Measurements from ENCODE around the gene ATP11A. TPM values are rescaled to one million over a fixed set of nuclear protein-coding genes. Genes with fewer than 3 reads are reported as not detected.
"Not testable (repeated sequence)": the region's sequence is repeated elsewhere in the genome, so short reads cannot be mapped to it uniquely, and the experiment has no call there.

Gene ATP11A
- total RNA-seq, 1 experiment from 2014 or later, result 8.7 TPM

DNA sequence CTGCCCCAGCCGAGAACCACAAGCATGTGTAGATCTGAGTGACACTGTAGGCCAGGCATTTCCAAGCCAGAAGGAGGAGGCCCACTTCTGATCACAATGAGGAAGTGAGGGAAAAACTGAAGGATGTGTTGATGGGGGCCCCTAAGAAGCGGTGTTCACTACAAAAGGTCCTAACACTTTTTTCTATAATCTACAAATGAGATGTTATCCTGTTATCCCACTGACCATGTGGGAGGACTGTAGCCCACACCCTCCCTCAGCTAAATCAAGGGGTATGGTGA is 180.2 kb downstream of the ATP11A start:
- Histone ChIP-seq H3K4me2 (ENCODE audit: low read length) (no peak overlapping the region), H3F3A (ENCODE audit: low read length, unreplicated experiment) (no peaks in the 10 kb centered on the region), H3K79me2 (ENCODE audit: low read length) (no peaks in the 10 kb centered on the region), H3K4me1 (ENCODE audit: insufficient read depth, low read length) (peaks cover 7% of the 10 kb centered on the region; the same call in 1 of the 2 replicates), H3K9me2 (replicated peaks; ENCODE audit: low read length) (no peaks in the 10 kb centered on the region), H3K9ac (ENCODE audit: low read length) (no peak overlapping the region), H3K4me3 (ENCODE audit: low read length) (no peak overlapping the region), H2AFZ (ENCODE audit: low read length) (no peak overlapping the region), H3K27ac (ENCODE audit: low read length) (no peak overlapping the region), H3K36me3 (ENCODE audit: low read depth, low read length) (no peaks in the 10 kb centered on the region), H3K27me3 (ENCODE audit: low read length) (no peaks in the 10 kb centered on the region), H3K9me3 (ENCODE audit: low read length) (no peaks in the 10 kb centered on the region), H4K20me1 (ENCODE audit: low read length) (no peaks in the 10 kb centered on the region)
- no TSS peak for BruUV-seq (replicated peaks)
- intact Hi-C loops (cut with micrococcal nuclease), result no loop called here
- CTCF ChIA-PET, result no interaction called here
- POLR2A ChIA-PET (ENCODE audit: unreplicated experiment), result no interaction called here
- DNase-seq (no peak), ATAC-seq (no peak)
- TF ChIP-seq EZH2 (IDR thresholded peaks at IDR 0.05; ENCODE audit: low read length, unreplicated experiment), result no peak
- no peak for TF ChIP-seq EZH2phosphoT487 (IDR thresholded peaks at IDR 0.05; ENCODE audit: borderline replicate concordance, low read length)
- TF ChIP-seq, protein P1, sequence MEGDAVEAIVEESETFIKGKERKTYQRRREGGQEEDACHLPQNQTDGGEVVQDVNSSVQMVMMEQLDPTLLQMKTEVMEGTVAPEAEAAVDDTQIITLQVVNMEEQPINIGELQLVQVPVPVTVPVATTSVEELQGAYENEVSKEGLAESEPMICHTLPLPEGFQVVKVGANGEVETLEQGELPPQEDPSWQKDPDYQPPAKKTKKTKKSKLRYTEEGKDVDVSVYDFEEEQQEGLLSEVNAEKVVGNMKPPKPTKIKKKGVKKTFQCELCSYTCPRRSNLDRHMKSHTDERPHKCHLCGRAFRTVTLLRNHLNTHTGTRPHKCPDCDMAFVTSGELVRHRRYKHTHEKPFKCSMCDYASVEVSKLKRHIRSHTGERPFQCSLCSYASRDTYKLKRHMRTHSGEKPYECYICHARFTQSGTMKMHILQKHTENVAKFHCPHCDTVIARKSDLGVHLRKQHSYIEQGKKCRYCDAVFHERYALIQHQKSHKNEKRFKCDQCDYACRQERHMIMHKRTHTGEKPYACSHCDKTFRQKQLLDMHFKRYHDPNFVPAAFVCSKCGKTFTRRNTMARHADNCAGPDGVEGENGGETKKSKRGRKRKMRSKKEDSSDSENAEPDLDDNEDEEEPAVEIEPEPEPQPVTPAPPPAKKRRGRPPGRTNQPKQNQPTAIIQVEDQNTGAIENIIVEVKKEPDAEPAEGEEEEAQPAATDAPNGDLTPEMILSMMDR (conservative IDR thresholded peaks at IDR 0.05; ENCODE audit: low read depth, low read length), result no peak

- Histone ChIP-seq H3K4me3 (ENCODE audit: low read length) (no peak overlapping the region), H3K27me3 (ENCODE audit: low read length) (no peaks in the 10 kb centered on the region), H3K9me2 (replicated peaks; ENCODE audit: low read length) (no peaks in the 10 kb centered on the region), H4K20me1 (ENCODE audit: low read length) (no peaks in the 10 kb centered on the region), H3K4me2 (ENCODE audit: low read length) (no peak overlapping the region), H3K9ac (ENCODE audit: low read length) (no peak overlapping the region), H3K4me1 (ENCODE audit: insufficient read depth, low read length) (peaks cover 7% of the 10 kb centered on the region; the same call in 1 of the 2 replicates), H3F3A (ENCODE audit: low read length, unreplicated experiment) (no peaks in the 10 kb centered on the region), H3K27ac (ENCODE audit: low read length) (no peak overlapping the region), H3K9me3 (ENCODE audit: low read length) (no peaks in the 10 kb centered on the region), H2AFZ (ENCODE audit: low read length) (no peak overlapping the region), H3K79me2 (ENCODE audit: low read length) (no peaks in the 10 kb centered on the region), H3K36me3 (ENCODE audit: low read depth, low read length) (no peaks in the 10 kb centered on the region)
- intact Hi-C loops (cut with micrococcal nuclease), result no loop called here
- no TSS peak for BruUV-seq (replicated peaks)
- ChIA-PET CTCF (no interaction called here), POLR2A (ENCODE audit: unreplicated experiment) (no interaction called here)
- TF ChIP-seq EZH2phosphoT487 (IDR thresholded peaks at IDR 0.05; ENCODE audit: borderline replicate concordance, low read length) (no peak), EZH2 (IDR thresholded peaks at IDR 0.05; ENCODE audit: low read length, unreplicated experiment) (no peak)
- TF ChIP-seq, protein P1 (conservative IDR thresholded peaks at IDR 0.05; ENCODE audit: low read depth, low read length), result no peak
- ATAC-seq (no peak), DNase-seq (no peak)
Observed at GRCh38 chr13:112870737-112871287, 181.0 kb downstream of the ATP11A start.

GRCh38 chr13:112871742-112872141 is 181.9 kb downstream of the ATP11A start:
- Histone ChIP-seq H2AFZ (ENCODE audit: low read length) (no peak overlapping the region), H3K4me1 (ENCODE audit: insufficient read depth, low read length) (peaks cover 7% of the 10 kb centered on the region; the same call in 1 of the 2 replicates), H3K4me2 (ENCODE audit: low read length) (no peak overlapping the region), H3K79me2 (ENCODE audit: low read length) (no peaks in the 10 kb centered on the region), H3K27ac (ENCODE audit: low read length) (no peak overlapping the region), H3F3A (ENCODE audit: low read length, unreplicated experiment) (no peaks in the 10 kb centered on the region), H3K27me3 (ENCODE audit: low read length) (no peaks in the 10 kb centered on the region), H4K20me1 (ENCODE audit: low read length) (no peaks in the 10 kb centered on the region), H3K9me2 (replicated peaks; ENCODE audit: low read length) (no peaks in the 10 kb centered on the region), H3K36me3 (ENCODE audit: low read depth, low read length) (no peaks in the 10 kb centered on the region), H3K9ac (ENCODE audit: low read length) (no peak overlapping the region), H3K9me3 (ENCODE audit: low read length) (no peaks in the 10 kb centered on the region), H3K4me3 (ENCODE audit: low read length) (no peak overlapping the region)
- BruUV-seq (replicated peaks), result no TSS peak
- no peak for TF ChIP-seq EZH2phosphoT487 (IDR thresholded peaks at IDR 0.05; ENCODE audit: borderline replicate concordance, low read length)
- TF ChIP-seq, protein P1 (conservative IDR thresholded peaks at IDR 0.05; ENCODE audit: low read depth, low read length), result no peak
- TF ChIP-seq EZH2 (IDR thresholded peaks at IDR 0.05; ENCODE audit: low read length, unreplicated experiment), result no peak
- POLR2A ChIA-PET (ENCODE audit: unreplicated experiment), result no interaction called here
- no peak for DNase-seq
- intact Hi-C loops (cut with micrococcal nuclease), result no loop called here
- ATAC-seq, result no peak
- CTCF ChIA-PET, result no interaction called here

- CTCF ChIA-PET; H3K79me2 ChIP-seq (ENCODE audit: low read length); ATAC-seq; POLR2A ChIA-PET (ENCODE audit: unreplicated experiment); H3K9ac ChIP-seq (ENCODE audit: low read length); H3K4me3 ChIP-seq (ENCODE audit: low read length); H3F3A ChIP-seq (ENCODE audit: low read length, unreplicated experiment); H3K9me2 ChIP-seq (replicated peaks; ENCODE audit: low read length); DNase-seq; H4K20me1 ChIP-seq (ENCODE audit: low read length); H3K27me3 ChIP-seq (ENCODE audit: low read length); H3K4me1 ChIP-seq (ENCODE audit: insufficient read depth, low read length); intact Hi-C loops (cut with micrococcal nuclease); H3K36me3 ChIP-seq (ENCODE audit: low read depth, low read length); H3K9me3 ChIP-seq (ENCODE audit: low read length): not testable (repeated sequence)
- BruUV-seq (replicated peaks), result TSS peak; percentile 76
- H2AFZ ChIP-seq (ENCODE audit: low read length), result 0 out of 2 replicates have a peak overlapping the region, but pooled peaks have one; percentile 42
- H3K27ac ChIP-seq (ENCODE audit: low read length), result peak overlapping the region; percentile 37
- peak overlapping the region; percentile 46; the same call in 1 of the 2 replicates for H3K4me2 ChIP-seq (ENCODE audit: low read length)
Observed at GRCh38 chr13:112872657-112873631, 183.1 kb downstream of the ATP11A start.
